ENCODE measurements around the gene STARD7. TPM values are rescaled to one million over a fixed set of nuclear protein-coding genes. Genes with fewer than 3 reads are reported as not detected.

The STARD7 gene
- total RNA-seq, 1 experiment from 2014 or later: 105 TPM

- no peak for TF ChIP-seq CTCF (IDR thresholded peaks at IDR 0.05; ENCODE audit: unreplicated experiment)
- ChIA-PET POLR2A (interaction anchor here (0.7 kb wide), 1 partner anchor 357 kb away, joined by 3 read pairs; the partner anchor contains the start of gene NEURL3), CTCF (interaction anchor here (0.5 to 1.9 kb wide), 3 partner anchors 28 to 113 kb away, joined by 3 to 7 read pairs (median 3); no protein-coding TSS in a partner anchor)
- peak; percentile 9 for DNase-seq (ENCODE audit: unreplicated experiment)
- no peaks in the 10 kb centered on the region for H3K9me3 Mint-ChIP-seq (ENCODE audit: unreplicated experiment)
- peaks cover 4% of the 10 kb centered on the region for H3K36me3 Mint-ChIP-seq (ENCODE audit: insufficient read depth, unreplicated experiment)
- no TSS peak for BruUV-seq (replicated peaks)
- H3K27ac Mint-ChIP-seq (ENCODE audit: low read depth, unreplicated experiment): no peak overlapping the region
- peaks cover 17% of the 10 kb centered on the region for H3K4me1 Mint-ChIP-seq (ENCODE audit: insufficient read depth, unreplicated experiment)
- intact Hi-C loops (cut with micrococcal nuclease): no loop called here
- no peak overlapping the region for H3K4me3 Mint-ChIP-seq (ENCODE audit: unreplicated experiment)
- H3K27me3 Mint-ChIP-seq (ENCODE audit: insufficient read depth, unreplicated experiment): no peaks in the 10 kb centered on the region
These were observed 60.9 kb downstream of the STARD7 start for GRCh38 chr2:96147593-96148201.

GRCh38 chr2:96146881-96147592, 61.6 kb downstream of the STARD7 start:
- intact Hi-C loops (cut with micrococcal nuclease): no loop called here
- ChIA-PET POLR2A (interaction anchor here (0.7 kb wide), 1 partner anchor 358 kb away, joined by 3 read pairs; the partner anchor contains the start of gene NEURL3), CTCF (interaction anchor here (0.5 to 0.7 kb wide), 3 partner anchors 114 to 834 kb away, joined by 3 read pairs; no protein-coding TSS in a partner anchor)
- Mint-ChIP-seq H3K27ac (ENCODE audit: low read depth, unreplicated experiment) (no peak overlapping the region), H3K4me3 (ENCODE audit: unreplicated experiment) (no peak overlapping the region), H3K36me3 (ENCODE audit: insufficient read depth, unreplicated experiment) (peaks cover 4% of the 10 kb centered on the region), H3K9me3 (ENCODE audit: unreplicated experiment) (no peaks in the 10 kb centered on the region), H3K27me3 (ENCODE audit: insufficient read depth, unreplicated experiment) (no peaks in the 10 kb centered on the region), H3K4me1 (ENCODE audit: insufficient read depth, unreplicated experiment) (peaks cover 17% of the 10 kb centered on the region)
- DNase-seq (ENCODE audit: unreplicated experiment): peak; percentile 29
- TF ChIP-seq CTCF (IDR thresholded peaks at IDR 0.05; ENCODE audit: unreplicated experiment): no peak
- no TSS peak for BruUV-seq (replicated peaks)

- Mint-ChIP-seq H3K9me3 (ENCODE audit: unreplicated experiment) (no peaks in the 10 kb centered on the region), H3K36me3 (ENCODE audit: insufficient read depth, unreplicated experiment) (peaks cover 4% of the 10 kb centered on the region), H3K27ac (ENCODE audit: low read depth, unreplicated experiment) (no peak overlapping the region), H3K4me1 (ENCODE audit: insufficient read depth, unreplicated experiment) (peaks cover 17% of the 10 kb centered on the region), H3K27me3 (ENCODE audit: insufficient read depth, unreplicated experiment) (no peaks in the 10 kb centered on the region), H3K4me3 (ENCODE audit: unreplicated experiment) (no peak overlapping the region)
- TF ChIP-seq CTCF (IDR thresholded peaks at IDR 0.05; ENCODE audit: unreplicated experiment): no peak
- CTCF ChIA-PET: interaction anchor here (0.6 to 0.7 kb wide), 3 partner anchors 137 to 833 kb away, joined by 3 read pairs; no protein-coding TSS in a partner anchor
- BruUV-seq (replicated peaks): no TSS peak
- DNase-seq (ENCODE audit: unreplicated experiment): peak; percentile 47
- POLR2A ChIA-PET: no interaction called here
- intact Hi-C loops (cut with micrococcal nuclease): no loop called here
These were observed 62.3 kb downstream of the STARD7 start for GRCh38 chr2:96146153-96146880.

GRCh38 chr2:96145848-96146152, 62.8 kb downstream of the STARD7 start:
- peaks cover 17% of the 10 kb centered on the region for H3K4me1 Mint-ChIP-seq (ENCODE audit: insufficient read depth, unreplicated experiment)
- CTCF ChIA-PET: interaction anchor here (0.6 kb wide), 1 partner anchor 136 kb away, joined by 3 read pairs; no protein-coding TSS in a partner anchor
- BruUV-seq (replicated peaks): no TSS peak

More at GRCh38 chr2:96145848-96146152, 62.8 kb downstream of the STARD7 start:
- no peak overlapping the region for H3K27ac Mint-ChIP-seq (ENCODE audit: low read depth, unreplicated experiment)
- POLR2A ChIA-PET: no interaction called here
- peak overlapping the region; percentile 78 for H3K4me3 Mint-ChIP-seq (ENCODE audit: unreplicated experiment)
- no peaks in the 10 kb centered on the region for H3K9me3 Mint-ChIP-seq (ENCODE audit: unreplicated experiment)
- no peaks in the 10 kb centered on the region for H3K27me3 Mint-ChIP-seq (ENCODE audit: insufficient read depth, unreplicated experiment)
- H3K36me3 Mint-ChIP-seq (ENCODE audit: insufficient read depth, unreplicated experiment): peaks cover 4% of the 10 kb centered on the region
- intact Hi-C loops (cut with micrococcal nuclease): no loop called here
- DNase-seq (ENCODE audit: unreplicated experiment): no peak
- no peak for TF ChIP-seq CTCF (IDR thresholded peaks at IDR 0.05; ENCODE audit: unreplicated experiment)
